NCI-H82 treated with DMSO at 0.1 percent for 48 hours (cell line): Measurements from ENCODE around the gene OPN1SW.

Experiments
- DNase-seq: peaks from one replicate; lab custom pipeline; 2025; ENCODE audit not compliant: unreplicated experiment; lab: John Stamatoyannopoulos, UW

The OPN1SW gene

DNA sequence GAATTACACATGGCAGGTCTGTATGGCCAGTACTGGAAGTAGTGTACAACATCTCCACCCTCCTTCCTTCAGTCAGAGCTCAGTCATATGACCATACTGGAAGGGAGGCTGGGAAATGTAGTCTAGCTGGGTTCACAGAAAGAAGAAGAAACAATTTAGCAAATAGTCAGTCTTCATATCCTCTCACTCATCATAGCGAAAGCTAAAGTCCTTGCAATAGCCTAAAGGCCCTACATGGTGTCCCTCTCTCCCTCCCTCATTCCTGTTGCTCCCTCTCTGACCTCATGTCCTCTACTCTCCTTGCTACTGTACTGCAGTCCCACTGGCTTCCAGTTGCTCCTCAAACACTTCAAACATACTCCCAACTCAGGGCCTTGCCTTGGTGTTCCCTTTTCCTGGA lies 40.7 kb downstream of the OPN1SW start:
- DNase-seq: no peak

DNA sequence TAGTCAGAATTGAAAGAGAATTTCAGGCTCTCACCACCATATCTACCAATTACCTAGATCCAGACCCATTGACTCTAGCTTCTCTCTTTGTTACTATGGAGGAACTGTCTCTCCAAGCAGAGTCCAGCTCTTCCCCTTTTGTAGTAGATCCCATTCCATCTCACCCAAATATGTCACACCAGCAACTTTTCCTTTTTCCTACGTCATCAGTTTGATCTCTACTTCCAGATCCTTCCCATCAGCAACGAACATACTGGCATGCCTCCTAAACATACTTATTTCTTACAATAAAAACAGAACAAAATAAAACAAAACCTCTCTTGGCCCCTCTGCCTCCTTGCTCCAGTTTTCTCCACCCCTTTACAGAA lies 42.3 kb downstream of the OPN1SW start:
- no peak for DNase-seq

DNA sequence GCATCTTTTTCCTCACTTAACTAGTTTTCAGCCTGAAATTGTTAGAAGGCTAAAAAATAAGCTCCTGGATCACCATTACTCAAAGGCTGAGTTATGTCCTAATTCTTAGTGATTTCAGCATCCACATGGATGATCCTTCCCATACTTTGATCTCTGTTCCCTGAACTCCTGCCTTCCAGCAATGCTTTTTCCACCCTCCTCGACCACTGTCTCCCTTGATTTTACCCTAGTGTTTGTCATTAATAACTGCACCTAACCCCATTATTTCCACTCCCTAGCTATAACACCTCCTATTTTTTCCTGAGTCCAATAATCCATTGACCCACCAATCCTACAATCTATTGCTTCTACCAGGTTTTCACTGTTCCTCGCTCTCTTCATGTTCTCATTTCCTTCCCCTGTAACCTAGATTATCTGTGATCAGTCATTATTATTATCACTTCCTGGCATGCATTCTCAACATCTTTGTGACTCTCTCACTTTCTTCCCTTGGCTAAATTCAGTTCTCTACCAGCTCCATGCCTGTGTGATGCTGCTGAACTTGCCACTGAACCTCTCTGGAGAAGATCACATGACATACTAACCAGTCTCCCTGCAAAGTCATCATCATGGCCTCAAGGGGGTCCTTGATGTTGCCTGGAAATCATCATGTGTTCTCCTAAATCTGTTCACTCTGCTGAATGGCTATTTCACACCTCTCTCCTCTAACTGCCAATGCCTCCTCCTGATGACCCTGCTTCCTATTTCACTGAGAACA lies 42.9 kb downstream of the OPN1SW start:
- DNase-seq: no peak

DNA sequence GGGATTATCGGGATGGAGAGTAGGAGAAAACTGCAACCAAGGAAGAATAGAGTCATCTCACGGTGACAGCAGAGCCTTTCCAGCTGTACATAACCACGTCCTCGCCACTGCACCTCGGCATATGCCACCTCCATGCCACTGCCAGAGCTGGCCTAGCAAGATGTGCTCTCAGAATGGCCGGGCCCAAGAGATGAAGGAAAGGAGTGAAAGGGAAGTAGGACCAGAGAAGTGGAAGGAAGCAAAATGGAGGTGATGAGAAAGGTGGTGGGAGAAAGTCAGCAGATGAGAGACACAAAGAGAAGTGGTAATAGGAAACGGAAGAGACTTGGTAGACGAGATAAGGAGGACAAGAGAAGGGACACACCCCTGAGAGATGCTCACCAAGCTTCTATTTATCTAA lies 44.4 kb downstream of the OPN1SW start:
- no peak for DNase-seq

DNA sequence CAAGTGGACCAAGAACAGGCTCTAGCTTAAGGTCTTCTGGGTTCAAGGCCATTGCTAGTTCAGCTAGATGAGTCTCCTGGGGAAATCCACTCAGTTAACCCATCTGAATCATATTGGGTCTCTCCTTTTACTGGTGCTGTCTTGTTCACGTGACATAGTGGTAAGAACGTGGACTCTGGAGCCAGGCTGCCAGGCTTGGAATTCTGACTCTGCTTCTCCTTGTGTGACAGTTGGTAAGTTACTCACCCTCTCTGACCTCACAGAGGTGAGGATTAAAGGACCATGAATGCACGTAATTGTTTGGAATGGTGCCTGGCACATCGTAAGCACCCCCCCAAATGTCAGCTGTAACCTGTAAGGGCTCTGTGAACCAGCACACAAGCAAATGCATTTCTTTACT lies 46.1 kb downstream of the OPN1SW start:
- no peak for DNase-seq

DNA sequence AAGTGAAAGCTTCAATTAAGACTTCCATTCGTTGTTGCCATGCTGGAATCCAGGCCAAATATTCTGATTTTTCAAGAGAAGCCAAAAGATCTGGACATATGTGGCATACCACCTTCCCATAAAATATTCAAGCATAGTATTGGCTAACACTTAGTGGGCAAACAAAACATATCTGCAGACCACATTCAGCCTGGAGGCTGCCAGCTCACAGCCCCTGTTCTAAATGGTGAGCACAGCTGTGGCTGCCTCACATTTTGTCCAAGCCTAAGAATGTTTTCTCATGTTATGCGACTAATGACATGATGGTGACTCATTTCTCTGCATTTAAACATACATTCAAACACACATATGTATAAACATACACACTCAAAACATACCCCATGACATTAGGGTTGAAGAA lies 47.0 kb downstream of the OPN1SW start:
- DNase-seq: no peak

DNA sequence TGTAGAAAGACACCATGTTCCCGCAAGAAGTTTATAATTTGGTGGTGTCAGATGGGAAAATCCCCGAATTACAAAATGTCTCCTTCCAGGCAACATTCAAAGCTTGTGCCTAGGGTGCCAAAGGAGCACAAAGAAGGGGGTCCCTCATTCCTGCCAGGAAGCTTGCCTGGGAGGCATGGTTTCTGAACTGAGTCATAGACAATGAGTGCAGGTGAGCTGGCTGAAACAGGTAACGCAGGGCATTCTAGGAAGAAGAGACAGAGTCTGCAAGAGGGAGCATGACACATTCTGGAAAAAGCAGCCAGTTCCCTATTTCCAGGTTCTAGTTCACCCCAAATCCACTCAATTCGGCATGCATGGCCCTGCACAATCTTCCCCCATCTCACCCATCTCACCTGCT lies 48.4 kb downstream of the OPN1SW start:
- no peak for DNase-seq

DNA sequence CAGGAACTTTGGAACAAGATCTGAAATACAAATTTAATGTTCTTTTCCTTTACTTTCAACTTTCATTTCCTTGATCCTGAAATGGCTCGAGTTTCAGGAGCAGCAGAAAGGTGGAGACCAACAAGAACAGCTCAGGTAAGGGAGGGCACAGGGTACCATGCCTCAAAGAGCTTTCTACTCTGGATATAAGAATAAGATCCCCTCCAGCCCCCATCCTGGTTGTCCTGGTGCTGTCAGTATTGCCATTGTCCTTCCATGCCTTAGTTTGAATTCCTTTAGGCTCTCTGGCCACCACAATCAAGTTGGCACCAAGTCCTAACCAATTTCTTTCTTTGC lies 48.9 kb downstream of the OPN1SW start:
- DNase-seq: no peak

DNA sequence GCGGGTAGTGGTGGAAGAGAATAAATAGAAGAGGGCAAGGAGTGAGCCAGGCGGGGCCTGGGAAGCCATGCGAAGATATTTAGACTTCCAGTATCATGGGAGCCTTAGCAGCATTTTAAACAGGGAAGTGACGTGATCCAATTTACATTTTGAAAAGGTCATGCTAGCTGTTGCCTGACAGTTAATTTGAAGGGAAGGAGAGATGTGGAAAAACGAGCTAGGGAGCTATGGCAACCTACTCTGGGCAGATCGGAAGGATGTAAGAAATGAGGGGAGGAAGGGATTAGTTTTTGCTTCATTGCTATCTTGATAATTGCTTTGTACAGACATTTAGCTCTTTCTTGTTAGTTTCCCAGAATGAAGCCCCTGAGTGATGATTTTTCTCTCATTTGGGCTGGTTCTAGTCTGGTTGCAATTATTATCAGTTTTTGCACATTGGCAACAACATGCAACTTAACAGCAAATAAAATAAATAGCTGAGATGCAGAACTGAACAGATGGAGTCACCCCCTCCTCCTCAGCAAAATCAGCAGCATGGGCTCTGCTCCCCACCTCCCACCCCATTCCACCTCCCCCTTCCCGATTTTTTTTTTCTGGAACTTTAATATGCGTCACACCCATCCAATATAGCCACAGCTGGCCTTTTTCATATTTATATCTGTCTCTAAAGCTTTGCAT lies 49.4 kb downstream of the OPN1SW start:
- DNase-seq: no peak

DNA sequence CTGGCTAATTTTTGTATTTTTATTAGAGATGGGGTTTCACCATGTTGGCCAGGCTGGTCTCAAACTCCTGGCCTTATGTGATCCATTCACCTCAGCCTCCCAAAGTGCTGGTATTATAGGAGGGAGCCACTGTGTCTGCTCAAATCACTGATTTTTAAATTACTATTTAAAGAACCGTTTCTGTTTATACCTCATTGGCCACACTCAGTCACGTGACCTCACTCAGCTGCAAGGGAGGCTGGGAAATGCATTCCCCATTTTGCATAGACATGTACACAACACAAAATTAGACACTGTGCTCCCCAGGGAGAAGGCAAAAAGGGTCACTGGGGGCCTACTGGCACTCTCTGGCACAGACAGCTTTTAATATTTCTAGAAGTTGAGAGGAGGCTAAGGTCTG lies 50.1 kb downstream of the OPN1SW start:
- no peak for DNase-seq

DNA sequence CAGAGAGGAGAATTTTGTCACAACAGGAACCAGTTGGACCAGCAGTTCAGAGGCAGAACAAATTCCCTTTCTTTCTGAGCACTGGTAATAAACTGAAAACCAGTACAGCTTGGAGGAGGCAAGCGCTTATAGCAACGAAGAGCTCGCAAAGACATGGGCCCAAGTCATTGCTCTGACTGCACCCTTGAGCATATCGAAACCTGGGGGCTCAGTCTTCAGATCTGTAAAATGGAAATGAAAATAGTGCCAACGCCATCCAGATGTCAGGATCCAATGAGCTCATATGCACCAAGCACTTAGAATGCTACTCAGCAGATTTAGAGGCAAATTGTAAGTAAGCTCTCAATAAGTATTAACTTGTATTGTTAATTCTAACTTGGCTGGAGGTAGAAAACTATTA lies 50.9 kb downstream of the OPN1SW start:
- DNase-seq: no peak
